RWPE2 (cell line): ENCODE results near the gene CLOCK.
"Not testable (repeated sequence)": the region's sequence is repeated elsewhere in the genome, so short reads cannot be mapped to it uniquely, and the experiment has no call there.

Experiments
- ATAC-seq: fragments of 200-7000 bp; cut with Tn5 transposase; 3 replicates; pipeline ENCODE4 v1.9.1; 2021; ENCODE audit warnings: low read depth
- DNase-seq: peaks from one replicate; pipeline ENCODE4 v3.0.0-alpha.2; 2020; ENCODE audit warnings: low spot score
- H3K27ac ChIP-seq: fragments of 450-650 bp; 2 replicates; pipeline ENCODE4 v1.5.1; 2017; ENCODE audit warnings: mild to moderate bottlenecking; ENCODE audit not compliant: poor library complexity, severe bottlenecking
- H3K27me3 ChIP-seq: fragments of 250-450 bp; sonication (Bioruptor Pico); 2 replicates; pipeline ENCODE4 v1.5.1; 2021; ENCODE audit warnings: mild to moderate bottlenecking, moderate library complexity; ENCODE audit not compliant: insufficient read depth, poor library complexity, severe bottlenecking
- H3K36me3 ChIP-seq: fragments of 250-450 bp; sonication (Bioruptor Pico); 2 replicates; pipeline ENCODE4 v1.5.1; 2020; ENCODE audit warnings: low read depth, mild to moderate bottlenecking, moderate library complexity
- H3K4me1 ChIP-seq: fragments of 250-450 bp; sonication (Bioruptor Pico); 2 replicates; pipeline ENCODE4 v1.5.1; 2021; ENCODE audit warnings: mild to moderate bottlenecking, moderate library complexity; ENCODE audit not compliant: insufficient read depth, poor library complexity, severe bottlenecking
- H3K4me3 ChIP-seq: fragments of 250-450 bp; sonication (Bioruptor Pico); 2 replicates; pipeline ENCODE4 v1.5.1; 2021; ENCODE audit warnings: mild to moderate bottlenecking, moderate library complexity; ENCODE audit not compliant: severe bottlenecking
- H3K9me3 ChIP-seq: fragments of 250-450 bp; sonication (Bioruptor Pico); 2 replicates; pipeline ENCODE4 v1.5.1; 2021; ENCODE audit warnings: mild to moderate bottlenecking, moderate library complexity; ENCODE audit not compliant: severe bottlenecking
- TF ChIP-seq, protein P1 (sequence below): fragments of 450-650 bp; IDR thresholded peaks from one replicate; pipeline ENCODE4 v1.5.1; 2017; ENCODE audit warnings: mild to moderate bottlenecking, moderate library complexity; ENCODE audit not compliant: poor library complexity, severe bottlenecking

CLOCK gene

DNA sequence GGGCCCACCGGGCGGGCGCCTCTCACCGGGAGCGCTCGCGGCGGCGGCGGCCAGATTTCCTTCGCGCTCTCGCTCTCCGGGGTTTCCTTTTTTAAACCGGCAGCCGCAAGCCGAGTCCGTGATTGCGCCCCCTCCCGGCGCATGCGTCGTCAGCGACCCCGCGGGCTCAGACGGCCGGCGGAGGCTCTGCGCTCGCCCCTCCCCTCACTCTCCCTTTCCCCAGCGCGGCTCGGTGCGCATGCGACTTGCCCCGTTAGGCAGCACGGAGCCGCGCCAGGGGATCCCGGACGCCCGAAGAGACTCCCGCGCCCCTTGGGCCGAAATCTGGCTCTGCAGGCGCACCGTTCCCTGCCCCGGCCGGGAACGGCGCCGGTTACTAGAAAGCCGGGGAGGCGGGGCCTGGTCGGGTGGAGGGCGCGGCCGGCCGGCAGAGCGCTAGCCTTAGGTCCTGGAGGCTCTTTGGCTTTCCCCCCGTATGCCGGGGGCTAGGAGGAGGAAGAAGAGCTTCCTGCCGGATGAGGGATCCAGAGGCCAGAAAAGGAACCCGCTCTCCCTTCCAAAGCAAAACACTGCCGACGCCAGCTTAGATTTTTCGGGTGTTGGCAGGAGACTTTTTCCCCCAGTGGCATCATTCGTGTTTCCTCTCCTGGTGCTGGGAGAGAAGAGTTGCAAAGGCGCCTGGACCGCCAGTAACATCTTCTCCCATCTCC, at the start of gene CLOCK:
Gene CLOCK, minus strand, starts transcription at position 154 of the 710 bp plus-strand sequence. CDS start 64,124 bp downstream, outside the sequence.
- ATAC-seq (peak; percentile 57), DNase-seq (peak; percentile 88)
- Histone ChIP-seq H3K9me3 (no peaks in the 10 kb centered on the region), H3K4me3 (peak within 1 kb of the TSS; percentile 83), H3K4me1 (peaks cover 39% of the 10 kb centered on the region), H3K36me3 (no peaks in the 10 kb centered on the region), H3K27me3 (no peaks in the 10 kb centered on the region), H3K27ac (peak within 1 kb of the TSS; percentile 95)
- TF ChIP-seq, protein P1, sequence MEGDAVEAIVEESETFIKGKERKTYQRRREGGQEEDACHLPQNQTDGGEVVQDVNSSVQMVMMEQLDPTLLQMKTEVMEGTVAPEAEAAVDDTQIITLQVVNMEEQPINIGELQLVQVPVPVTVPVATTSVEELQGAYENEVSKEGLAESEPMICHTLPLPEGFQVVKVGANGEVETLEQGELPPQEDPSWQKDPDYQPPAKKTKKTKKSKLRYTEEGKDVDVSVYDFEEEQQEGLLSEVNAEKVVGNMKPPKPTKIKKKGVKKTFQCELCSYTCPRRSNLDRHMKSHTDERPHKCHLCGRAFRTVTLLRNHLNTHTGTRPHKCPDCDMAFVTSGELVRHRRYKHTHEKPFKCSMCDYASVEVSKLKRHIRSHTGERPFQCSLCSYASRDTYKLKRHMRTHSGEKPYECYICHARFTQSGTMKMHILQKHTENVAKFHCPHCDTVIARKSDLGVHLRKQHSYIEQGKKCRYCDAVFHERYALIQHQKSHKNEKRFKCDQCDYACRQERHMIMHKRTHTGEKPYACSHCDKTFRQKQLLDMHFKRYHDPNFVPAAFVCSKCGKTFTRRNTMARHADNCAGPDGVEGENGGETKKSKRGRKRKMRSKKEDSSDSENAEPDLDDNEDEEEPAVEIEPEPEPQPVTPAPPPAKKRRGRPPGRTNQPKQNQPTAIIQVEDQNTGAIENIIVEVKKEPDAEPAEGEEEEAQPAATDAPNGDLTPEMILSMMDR: peak; percentile 51

DNA sequence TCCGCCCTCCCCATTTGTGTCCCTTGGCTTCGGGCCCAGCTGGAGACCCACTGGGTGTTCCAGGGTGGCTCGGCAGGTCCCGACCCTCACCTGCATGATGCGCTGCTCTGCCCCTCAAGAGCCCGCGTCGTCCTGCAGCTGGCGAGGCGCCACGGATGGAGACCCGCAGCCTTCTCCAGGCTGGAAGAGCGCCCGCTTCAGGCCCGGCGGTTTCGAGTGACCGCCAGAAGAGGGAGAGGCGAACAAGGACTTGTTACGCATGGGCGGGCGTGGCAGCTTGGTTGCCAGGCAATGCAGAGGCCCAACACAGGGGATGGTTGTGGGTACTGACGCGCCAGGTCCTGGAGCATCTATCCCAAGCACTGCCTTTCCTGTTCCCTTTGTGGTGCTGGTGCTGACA, 45.3 kb upstream of the CLOCK start, which contains the start of gene PDCL2:
Gene PDCL2, minus strand, starts transcription at position 232 of the 400 bp plus-strand sequence. Its CDS starts 136 bp downstream, at position 96.
- Histone ChIP-seq H3K4me1 (no peaks in the 10 kb centered on the region), H3K27ac (no peak within 1 kb of the TSS), H3K36me3 (no peaks in the 10 kb centered on the region), H3K27me3 (no peaks in the 10 kb centered on the region), H3K4me3 (no peak within 1 kb of the TSS), H3K9me3 (no peaks in the 10 kb centered on the region)
- TF ChIP-seq, protein P1: no peak
- DNase-seq: no peak
- ATAC-seq: no peak

GRCh38 chr4:55588160-55588559, 41.5 kb upstream of the CLOCK start:
- no peak for DNase-seq
- Histone ChIP-seq H3K9me3 (no peaks in the 10 kb centered on the region), H3K4me3 (no peak overlapping the region), H3K36me3 (no peaks in the 10 kb centered on the region; the same call in 1 of the 2 replicates), H3K4me1 (no peaks in the 10 kb centered on the region), H3K27ac (no peak overlapping the region), H3K27me3 (no peaks in the 10 kb centered on the region)
- no peak for ATAC-seq
- TF ChIP-seq, protein P1: no peak

- H3K4me1 ChIP-seq, H3K9me3 ChIP-seq, H3K27ac ChIP-seq, ATAC-seq, DNase-seq, H3K4me3 ChIP-seq, H3K36me3 ChIP-seq, H3K27me3 ChIP-seq: not testable (repeated sequence)
Measured at GRCh38 chr4:55582773-55583172, 36.1 kb upstream of the CLOCK start.

GRCh38 chr4:55578341-55579010, 31.8 kb upstream of the CLOCK start:
- H3K4me3 ChIP-seq: no peak overlapping the region
- peaks cover 4% of the 10 kb centered on the region for H3K4me1 ChIP-seq
- DNase-seq: no peak
- no peaks in the 10 kb centered on the region; the same call in 1 of the 2 replicates for H3K36me3 ChIP-seq
- TF ChIP-seq, protein P1: no peak
- no peaks in the 10 kb centered on the region for H3K27me3 ChIP-seq
- H3K9me3 ChIP-seq: peaks cover 2% of the 10 kb centered on the region
- no peak for ATAC-seq
- H3K27ac ChIP-seq: no peak overlapping the region
